ENCODE results near the gene TGFB3. TPM values are rescaled to one million over a fixed set of nuclear protein-coding genes. Genes with fewer than 3 reads are reported as not detected.
A peak's percentile ranks its signal among the peaks of the same experiment; 100 is the strongest.
"Not testable (repeated sequence)": the region's sequence is repeated elsewhere in the genome, so short reads cannot be mapped to it uniquely, and the experiment has no call there.

The TGFB3 gene
- 45.2 TPM for total RNA-seq

GRCh38 chr14:75981426-75982265, at the start of gene TGFB3:
Gene TGFB3 (minus strand): TSS chr14:75981995. CDS start chr14:75980893, 1,102 bp downstream.
- peak; percentile 95 for DNase-seq

GRCh38 chr14:76024211-76024907, 42.6 kb upstream of the TGFB3 start:
- DNase-seq, result no peak

GRCh38 chr14:76023757-76024156, 42.0 kb upstream of the TGFB3 start:
- DNase-seq, result no peak

- DNase-seq, result no peak
Measured at GRCh38 chr14:76022991-76023390, 41.2 kb upstream of the TGFB3 start.

DNA sequence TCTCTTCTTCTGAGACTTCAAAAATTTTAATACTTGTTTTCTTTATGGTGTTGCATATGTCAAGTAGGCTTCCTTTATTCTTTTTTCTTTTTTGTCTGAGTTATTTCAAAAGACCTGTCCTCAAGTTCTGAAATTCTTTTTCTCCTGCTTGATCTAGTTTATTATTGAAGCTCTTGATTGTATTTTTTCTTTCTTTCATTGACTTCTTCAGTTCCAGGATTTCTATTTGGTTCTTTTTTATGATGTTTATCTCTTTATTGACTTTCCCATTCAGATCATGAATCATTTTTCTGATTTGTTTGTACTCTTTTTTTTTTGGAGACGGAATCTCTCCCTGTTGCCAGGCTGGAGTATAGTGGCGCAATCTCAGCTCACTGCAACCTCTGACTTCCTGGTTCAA, 37.9 kb upstream of the TGFB3 start:
- DNase-seq, result no peak

DNA sequence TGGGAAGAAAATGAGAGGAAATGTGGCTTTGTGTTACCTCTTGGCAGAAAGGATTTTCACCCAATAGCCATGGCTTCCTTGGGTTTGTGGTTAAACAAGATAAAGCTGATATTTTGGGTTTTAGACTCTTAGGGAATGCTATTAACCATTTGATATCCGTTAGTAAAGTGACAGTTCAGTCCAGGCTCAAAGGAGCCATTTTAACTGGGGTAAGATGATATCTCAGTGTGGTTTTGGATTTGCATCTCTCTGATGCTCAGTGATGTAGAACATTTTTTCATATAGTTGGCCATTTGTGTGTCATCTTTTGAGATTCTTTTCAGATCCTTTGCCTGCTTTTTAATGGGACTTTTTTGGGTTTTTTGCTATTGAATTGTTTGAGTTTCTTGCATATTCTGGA, 33.9 kb upstream of the TGFB3 start:
- DNase-seq, result no peak

- DNase-seq, result no peak
Measured at GRCh38 chr14:76015191-76015590, 33.4 kb upstream of the TGFB3 start.

DNA sequence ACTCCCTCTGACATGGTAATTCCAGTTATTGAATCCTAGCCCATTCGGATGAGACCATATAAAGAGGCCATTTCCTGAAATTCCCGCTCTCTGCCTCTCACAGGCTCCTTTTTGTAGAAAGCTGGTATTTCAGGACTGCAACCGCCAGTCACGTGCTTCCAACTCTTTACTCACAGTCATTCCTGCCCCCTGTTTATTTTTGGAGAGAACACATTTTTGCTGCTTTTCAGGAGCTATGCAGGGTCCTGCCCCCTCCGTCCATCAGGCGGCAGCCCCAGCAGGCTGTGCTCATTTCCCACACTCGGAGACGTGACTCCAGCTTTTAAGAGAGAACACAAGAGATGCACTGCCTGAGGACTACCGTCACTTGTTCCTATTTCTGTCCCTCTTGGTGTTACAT, 30.6 kb upstream of the TGFB3 start:
- peak; percentile 26 for DNase-seq

DNA sequence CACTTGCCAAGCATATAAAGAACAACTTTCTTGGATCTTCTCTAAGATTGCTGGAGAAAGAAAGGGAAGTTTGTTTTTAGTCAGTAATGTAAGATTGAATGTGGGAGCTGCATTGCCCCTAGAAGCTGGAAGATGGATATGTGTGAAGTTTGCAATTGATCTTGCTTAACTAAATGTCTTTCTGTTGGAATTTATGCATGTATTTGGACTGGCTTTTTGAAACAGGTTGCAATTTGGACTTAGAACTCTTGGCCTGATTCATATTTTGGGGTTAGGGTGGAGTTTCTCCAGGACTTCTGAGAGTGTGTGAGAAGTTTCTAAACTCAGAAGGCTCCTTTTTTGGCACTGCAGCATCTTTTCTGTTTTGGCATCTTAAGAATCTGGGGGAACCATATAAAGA, 30.1 kb upstream of the TGFB3 start:
- DNase-seq, result no peak

DNA sequence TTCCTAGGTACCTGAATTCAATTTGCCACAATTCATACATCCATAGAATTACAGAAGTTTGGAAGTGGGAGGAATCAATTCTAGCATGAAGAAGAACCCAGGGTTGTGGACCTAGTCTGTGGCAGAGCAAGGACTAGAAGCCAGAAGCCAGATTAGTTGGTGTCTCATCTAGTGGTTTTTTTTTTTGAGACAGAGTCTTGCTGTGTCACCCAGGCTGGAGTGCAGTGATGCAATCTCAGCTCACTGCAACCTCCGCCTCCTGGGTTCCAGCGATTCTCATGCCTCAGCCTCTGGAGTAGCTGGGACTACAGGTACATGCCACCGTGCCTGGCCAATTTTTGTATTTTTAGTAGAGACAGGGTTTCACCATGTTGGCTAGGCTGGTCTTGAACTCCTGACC, 27.8 kb upstream of the TGFB3 start:
- DNase-seq, result not testable (repeated sequence)

DNA sequence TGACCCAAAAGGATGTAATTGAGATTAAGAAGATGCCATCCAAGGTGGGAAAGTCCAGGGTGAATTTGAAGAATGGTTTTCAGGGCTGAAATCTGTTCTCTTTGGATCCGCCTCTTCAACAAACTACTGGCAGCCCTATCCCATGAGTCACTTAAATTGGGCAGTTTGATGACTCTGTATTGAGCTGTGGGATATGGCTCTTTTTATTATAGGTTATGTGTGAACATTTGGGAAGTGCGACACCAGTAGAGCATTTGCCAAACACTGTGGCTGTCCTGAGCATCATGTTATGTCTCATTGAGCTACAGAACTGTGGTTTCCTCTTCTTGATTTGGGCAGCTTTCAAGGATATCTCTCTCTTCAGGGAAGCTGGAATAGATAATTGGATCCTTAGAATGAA, 26.1 kb upstream of the TGFB3 start:
- no peak for DNase-seq

- DNase-seq, result no peak
Measured at GRCh38 chr14:76007379-76007778, 25.6 kb upstream of the TGFB3 start.

DNA sequence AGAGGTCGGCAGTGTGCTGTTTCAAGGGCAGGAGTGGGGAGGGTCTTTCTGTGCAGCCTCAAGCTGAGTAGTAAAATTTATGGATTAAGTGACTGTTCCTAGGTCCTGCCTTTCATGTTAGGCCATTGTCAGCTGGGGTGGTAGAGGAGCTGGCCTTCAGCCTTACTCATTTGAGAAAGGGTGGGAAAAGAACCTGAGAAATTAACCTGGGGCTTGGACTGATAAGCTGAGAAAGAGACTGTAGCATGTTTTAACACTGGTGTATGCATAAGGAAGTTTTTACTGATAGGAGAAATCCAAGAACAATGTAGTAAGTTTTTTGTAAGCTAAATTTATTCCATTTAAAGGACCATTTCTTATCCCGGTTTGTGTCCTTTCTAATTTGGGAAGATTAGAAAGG, 24.5 kb upstream of the TGFB3 start:
- DNase-seq, result no peak

GRCh38 chr14:76002383-76002782, 20.6 kb upstream of the TGFB3 start:
- DNase-seq, result no peak

DNA sequence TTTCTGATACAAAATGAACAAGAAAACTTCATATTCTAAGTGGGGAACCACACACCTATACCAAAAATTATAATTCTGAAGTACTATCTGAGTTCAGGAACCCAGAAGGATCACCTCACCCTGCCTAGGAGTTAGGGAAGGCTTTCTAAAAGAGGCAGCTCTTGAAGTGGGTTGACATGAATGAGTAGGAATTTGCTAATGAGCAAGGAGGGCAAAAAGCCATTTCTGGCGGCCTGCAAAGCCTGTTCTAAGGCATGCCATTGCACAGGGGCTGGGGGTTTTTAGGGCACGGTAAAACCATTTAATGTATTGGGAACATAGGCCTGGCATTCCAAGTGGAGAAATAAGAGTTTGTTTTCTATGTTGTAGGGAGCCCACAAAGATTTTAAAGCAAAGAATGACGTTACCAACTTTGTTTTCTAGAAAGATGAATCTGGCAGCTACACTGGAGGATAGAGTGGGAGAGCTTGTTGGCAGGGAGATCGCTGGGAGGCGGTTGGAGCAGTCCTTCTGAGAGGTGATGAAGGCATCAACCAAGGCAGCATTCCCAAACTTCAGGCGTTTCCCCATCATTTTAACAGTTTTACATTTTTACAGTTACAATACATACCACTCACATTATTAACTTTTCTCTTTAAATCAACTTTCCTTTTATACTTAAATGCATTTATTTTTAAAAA, 17.9 kb upstream of the TGFB3 start:
- no peak for DNase-seq

DNA sequence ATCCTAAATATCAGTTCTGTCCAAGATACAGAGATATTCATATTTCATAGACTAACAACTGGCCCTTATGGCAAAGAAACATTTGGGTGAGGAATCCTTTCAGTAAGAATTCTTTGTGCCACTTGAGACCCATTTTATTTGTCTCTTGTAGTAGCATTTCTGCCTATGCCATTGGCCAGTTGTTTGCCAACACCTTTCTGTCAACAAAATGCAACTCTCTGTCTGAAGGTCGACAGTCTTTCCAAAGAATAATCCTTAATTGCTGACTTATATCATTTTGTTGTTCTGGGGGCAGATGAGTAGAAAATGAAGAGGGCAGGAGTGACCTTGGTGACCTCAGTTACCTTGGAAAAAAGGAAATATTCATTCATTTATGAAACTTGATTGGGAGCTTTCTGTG, 14.7 kb upstream of the TGFB3 start:
- no peak for DNase-seq

DNA sequence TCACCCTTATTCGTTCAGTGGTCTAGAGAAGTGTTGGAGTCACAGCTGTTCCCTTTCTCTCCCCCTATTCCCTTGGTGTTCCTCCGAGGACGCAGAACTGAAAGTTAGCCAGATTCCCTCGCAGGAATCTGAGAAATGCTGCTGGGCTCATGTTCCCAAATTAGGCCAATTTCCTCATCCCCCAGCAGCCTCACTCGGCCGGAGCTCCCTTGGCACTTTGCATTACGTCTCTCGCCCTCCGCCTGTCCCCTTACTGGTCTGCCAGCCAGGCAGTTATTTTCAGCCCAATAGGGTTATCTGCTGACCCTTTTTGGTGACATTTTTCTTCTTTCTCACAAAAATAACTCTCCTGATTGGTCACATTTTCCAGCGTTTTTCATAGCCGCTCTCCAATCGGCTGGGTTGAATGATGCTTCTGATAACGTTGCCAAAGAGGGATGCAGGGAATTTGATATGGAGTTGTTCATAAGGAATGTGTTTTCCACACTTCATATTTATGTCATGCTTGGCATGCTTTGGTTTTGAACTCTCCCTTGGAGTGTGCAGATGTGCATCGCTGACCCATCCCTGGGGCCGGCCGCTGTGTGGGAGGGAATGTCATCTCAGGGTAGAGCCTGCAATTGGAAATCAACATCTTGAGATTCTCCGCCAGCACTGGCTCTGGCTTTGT, 13.7 kb upstream of the TGFB3 start:
- peak; percentile 87 for DNase-seq

DNA sequence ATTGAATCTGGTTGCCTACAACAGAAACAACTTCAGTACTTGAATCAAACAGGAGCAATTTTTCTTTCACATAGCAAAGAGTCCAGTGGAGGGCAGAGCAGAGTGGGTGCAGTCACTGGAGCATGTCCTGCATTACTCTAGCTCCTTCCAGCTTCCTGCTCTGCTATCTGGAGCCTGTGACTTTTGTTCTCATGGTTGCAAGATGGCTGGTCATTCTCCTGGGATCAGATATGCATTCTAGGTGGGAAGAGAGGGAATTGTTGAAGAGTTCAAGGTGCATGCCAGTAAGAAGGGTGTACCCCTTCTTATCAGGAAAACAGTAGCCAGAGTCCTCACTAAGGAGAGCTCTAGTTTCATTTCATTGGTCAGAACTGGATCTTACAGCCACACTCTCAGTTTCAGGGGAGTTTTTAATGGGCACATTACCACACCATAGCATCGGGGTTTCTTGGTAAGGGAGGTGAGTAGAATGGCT, 11.8 kb upstream of the TGFB3 start:
- no peak for DNase-seq

DNA sequence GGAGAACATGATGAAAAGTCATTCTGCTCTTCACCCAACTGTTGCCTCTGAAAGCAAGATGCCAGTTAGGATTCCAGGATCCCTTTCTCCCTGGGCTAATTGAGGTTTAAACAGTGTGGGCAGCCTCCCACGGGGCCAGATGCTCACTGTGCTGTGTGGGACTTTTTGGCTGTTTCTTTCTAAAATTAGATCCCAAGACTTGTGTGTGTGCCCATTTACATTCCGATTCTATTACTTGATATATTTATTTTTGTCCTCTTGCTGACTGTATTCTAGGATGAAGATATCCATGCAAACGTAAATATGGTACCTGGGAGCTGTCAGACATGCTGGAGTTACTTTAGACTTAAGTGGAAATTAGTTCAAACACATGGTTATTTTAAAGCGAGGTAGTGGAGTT, 10.0 kb upstream of the TGFB3 start:
- no peak for DNase-seq

GRCh38 chr14:75990297-75990696, 8.5 kb upstream of the TGFB3 start:
- no peak for DNase-seq

DNA sequence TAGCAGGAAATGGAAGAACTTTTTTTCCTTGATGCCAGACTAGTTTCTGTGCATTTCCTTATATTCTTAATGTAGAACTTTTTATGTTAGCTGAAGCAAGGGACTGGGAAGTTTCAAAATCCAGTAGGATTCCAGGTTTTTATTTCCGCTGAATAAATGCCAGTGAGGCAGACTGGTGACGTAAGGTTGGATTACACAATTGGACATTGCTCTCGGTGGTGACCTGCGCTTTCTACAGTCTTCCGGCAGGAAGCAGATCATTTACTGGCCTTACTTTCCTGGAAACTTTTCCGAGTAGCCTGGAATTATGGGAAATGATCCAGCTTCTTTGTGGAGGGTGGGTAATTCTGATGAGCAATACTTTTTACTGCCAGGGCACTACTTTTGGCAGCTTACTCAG, 7.3 kb upstream of the TGFB3 start:
- DNase-seq, result peak; percentile 35

DNA sequence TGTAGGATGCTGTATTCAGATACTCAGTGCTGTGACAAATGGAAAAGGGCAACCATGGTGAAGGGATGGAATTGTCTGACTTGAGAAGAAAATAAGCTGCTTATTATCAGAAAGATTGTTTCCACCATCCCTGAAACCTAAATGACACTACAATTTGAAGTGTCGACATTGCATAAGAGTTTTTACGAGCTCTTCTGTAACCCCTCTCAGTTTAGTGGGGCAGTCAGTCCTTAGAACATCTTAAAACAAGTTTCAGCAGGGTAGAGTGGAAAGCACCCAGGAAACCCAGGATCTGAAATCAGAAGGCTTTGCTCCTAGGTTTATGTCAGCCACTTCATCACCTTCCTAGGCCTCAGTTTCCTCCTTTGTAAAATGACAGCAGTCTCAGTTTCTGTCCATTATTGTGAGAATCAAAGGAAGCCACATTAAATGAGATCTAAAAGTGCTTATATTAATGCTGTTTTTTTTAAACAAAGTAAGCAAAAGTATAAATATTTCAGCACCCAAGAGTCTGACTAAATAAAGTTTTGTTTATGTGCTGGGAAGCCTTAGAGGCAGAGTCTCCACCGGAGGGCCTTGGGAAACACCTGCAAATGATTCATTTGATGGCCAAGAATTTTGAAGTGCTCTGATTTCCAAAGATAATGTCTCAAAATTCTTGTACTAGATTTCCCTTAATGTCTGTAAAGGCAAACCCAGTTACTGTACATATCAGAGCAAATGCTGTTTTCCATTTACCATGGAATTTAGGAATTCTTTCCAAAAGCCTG, 5.6 kb upstream of the TGFB3 start:
- no peak for DNase-seq
